AG09319 (cell line): ENCODE measurements around the gene CCBE1.

Experiments used
- DNase-seq: peaks from one replicate; pipeline ENCODE4 v3.0.0-alpha.2; 2010; ENCODE audit warnings: low read depth; ENCODE audit errors: extremely low read depth
- TF ChIP-seq, protein P1 (sequence below): IDR thresholded peaks from 2 replicates; pipeline ENCODE4 v1.5.1; 2011; ENCODE audit warnings: low read depth, mild to moderate bottlenecking, inconsistent platforms, low read length, moderate library complexity

CCBE1 gene

GRCh38 chr18:59684777-59685176, 12.4 kb downstream of the CCBE1 start:
- DNase-seq, result no peak
- TF ChIP-seq, protein P1, sequence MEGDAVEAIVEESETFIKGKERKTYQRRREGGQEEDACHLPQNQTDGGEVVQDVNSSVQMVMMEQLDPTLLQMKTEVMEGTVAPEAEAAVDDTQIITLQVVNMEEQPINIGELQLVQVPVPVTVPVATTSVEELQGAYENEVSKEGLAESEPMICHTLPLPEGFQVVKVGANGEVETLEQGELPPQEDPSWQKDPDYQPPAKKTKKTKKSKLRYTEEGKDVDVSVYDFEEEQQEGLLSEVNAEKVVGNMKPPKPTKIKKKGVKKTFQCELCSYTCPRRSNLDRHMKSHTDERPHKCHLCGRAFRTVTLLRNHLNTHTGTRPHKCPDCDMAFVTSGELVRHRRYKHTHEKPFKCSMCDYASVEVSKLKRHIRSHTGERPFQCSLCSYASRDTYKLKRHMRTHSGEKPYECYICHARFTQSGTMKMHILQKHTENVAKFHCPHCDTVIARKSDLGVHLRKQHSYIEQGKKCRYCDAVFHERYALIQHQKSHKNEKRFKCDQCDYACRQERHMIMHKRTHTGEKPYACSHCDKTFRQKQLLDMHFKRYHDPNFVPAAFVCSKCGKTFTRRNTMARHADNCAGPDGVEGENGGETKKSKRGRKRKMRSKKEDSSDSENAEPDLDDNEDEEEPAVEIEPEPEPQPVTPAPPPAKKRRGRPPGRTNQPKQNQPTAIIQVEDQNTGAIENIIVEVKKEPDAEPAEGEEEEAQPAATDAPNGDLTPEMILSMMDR, result no peak

GRCh38 chr18:59681521-59682004, 15.7 kb downstream of the CCBE1 start:
- DNase-seq, result no peak
- TF ChIP-seq, protein P1, result no peak

DNA sequence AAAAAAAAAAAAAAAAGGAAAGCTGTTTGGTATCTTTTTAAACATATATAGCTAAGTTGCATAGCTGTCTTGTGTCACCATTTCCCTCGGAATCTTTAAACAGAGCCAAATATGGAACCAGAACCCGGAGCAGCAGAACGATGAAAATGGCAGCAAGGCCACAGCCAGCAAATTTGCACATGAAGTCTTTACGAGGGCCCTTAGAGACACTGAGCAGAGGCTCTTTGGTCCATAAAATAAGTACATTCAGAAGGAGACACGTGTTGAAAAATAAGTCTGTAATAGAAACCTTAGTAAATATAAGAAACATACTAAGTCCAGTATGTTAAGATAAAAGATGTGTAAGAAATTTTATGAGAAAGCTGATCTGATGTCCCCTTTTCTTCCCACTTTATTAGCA, 16.2 kb downstream of the CCBE1 start:
- TF ChIP-seq, protein P1, result no peak

DNA sequence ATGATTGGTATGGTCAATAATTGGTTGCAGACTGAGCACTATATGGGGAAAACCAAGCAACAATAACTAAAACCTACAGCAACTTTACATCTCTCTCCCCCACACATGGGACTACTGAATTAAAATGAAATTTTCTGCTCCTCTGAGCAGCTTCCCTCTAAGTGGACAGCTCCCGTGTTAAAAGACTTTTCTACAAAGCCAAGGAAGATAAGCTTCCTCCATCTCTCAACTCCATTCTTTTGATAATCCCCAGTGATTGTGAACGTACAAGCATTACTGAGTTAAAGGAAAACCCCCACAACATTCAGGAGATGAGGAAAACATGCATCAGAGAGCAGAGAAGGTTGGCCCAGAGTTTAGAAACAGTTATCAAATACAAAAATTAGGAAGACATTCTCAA, 21.9 kb downstream of the CCBE1 start:
- TF ChIP-seq, protein P1, result no peak
- no peak for DNase-seq

More for the DNA sequence above, 16.2 kb downstream of the CCBE1 start:
- DNase-seq, result no peak

DNA sequence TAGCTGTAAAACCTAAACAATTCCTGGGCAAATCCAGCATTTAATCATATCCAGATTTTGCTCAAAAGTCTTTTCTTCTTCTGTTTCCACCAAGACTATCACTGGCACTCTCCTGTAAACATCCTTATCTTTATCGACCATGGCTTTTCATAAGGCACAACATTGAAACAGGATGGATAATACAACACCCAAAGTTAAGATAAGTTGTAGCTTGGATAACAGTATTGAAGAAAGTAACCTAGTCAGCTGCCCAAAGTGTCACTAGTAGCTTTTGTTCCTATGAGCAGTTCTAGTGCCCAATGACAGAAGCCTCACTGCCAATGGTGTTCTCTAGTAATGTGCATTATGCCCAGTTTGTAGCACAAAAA, 22.3 kb downstream of the CCBE1 start:
- no peak for DNase-seq
- TF ChIP-seq, protein P1, result no peak

- DNase-seq, result no peak
- TF ChIP-seq, protein P1, result no peak
Observed at GRCh38 chr18:59674186-59674902, 22.9 kb downstream of the CCBE1 start.

DNA sequence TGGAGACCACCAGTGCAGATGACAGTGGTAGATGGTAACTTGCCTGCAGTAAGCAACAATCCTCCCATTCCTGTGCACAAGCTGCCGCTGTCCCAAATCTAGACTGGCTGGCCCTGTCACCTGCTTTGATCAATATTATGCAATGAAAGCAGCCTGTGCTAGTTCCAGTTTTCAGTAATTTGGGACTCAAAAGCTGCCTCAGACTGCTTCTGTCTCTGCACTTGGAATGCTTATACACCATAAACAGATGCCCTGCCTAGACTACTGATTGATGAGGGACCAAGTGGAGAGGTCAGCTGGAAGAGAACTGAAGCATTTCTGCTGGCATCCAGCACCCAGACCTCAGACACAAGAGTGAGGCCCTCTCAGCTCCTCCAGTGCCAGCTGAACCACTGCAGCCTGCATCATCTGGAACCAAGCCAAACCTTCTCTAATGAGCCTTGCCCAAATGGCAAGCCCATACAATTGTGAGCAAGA, 24.9 kb downstream of the CCBE1 start:
- TF ChIP-seq, protein P1, result no peak
- no peak for DNase-seq
